GM21717 (cell line): Measurements from ENCODE around the gene LRRC49.
"Not testable (repeated sequence)": the region's sequence is repeated elsewhere in the genome, so short reads cannot be mapped to it uniquely, and the experiment has no call there.

Source experiments
- ATAC-seq: cut with Tn5 transposase; IDR thresholded peaks from one replicate; pipeline ENCODE4 v1.9.1; 2021; ENCODE audit warnings: mild to moderate bottlenecking, moderate library complexity; ENCODE audit not compliant: unreplicated experiment

The LRRC49 gene

DNA sequence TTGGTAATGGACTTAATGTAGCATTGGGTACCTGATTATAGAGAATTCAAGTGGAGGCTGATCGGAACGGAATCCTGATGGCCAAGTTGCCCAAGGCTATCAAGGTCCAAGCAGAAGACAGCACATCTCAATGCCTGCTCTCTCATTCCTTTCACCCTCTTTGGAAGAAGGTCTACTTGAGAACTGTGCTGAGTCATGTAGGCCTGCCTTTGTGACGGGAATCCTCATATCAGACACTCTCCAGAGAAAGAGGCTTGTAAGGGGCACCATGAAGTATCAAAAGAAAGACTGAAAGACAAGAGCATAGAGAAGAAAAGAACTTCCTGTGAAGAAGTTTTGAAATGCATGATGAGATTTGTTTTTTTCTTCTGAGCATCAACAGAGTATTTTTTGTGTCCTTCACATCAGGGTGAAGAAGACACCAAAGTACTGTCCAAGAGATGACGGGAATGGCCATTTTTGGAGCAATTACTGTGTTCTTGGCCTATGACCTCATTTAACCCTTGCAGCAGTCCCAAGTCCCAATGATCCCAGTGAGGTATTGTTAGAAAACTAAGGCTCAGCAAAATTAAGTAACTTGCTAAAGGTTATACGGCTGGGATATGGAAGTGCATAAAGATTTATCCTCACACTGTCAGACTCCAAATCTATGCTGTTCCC lies 25.5 kb upstream of the LRRC49 start:
- ATAC-seq: no peak

DNA sequence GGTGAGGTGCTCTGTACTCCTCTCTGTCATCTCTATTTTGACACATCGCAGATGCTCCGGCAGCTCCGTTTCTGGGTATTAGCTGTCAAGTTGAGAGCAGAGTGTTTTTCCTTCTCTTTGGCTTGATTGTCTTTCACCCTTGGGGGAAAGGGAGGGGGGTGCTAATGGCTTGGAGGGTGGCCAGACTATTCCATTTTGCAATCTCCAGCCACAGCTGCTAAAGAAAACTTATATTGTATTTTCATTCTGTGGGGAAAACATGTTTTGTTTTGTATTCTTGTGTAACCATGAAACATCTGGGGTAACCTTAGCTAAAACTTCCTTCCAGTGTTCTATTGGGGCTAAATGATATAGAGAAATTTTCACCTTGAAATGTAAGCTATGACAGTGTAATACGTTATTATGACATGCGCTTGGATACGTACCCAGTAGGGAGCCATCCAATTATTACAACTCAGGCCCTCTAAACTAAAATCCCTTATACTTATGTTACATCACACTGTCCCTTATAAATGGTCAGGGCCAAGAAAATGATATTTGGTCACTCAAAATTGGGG lies 24.6 kb upstream of the LRRC49 start:
- ATAC-seq: no peak

DNA sequence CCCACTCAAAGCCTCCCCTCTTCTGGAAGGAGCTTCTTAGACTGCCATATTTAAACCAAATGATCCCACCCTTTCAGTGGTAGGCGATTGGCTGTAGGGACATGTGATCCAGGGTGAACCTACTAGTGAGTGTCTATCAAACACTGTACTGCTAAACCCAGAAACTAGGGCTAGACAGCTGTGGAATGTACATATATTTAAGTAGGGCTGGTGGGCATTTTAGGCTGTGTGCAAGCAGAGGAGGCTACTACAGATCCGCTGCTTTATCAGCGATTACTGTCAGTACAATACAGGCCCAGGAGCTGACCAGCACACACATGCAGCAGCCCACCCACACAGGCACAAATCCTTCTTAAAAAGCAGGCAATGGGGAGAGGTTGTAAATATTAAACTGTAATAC lies 23.3 kb upstream of the LRRC49 start:
- no peak for ATAC-seq

DNA sequence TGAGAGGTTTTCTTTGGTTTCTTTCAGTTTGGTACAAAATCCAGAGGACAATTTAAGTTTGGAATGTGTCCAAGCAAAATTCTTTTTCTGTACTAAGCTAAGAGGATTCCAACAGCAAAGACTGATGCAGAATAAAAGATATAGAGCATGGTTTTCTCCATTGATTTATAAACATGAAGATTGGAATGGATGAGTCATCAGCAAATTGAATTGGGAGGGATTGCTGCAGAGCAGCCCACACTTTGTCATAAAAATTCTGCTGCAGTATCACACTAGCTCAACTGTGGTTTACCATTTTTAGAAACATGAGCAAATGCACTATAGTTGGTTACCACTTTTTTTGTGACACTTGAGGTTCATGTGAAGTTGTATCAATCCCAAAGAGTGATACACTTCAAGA lies 22.6 kb upstream of the LRRC49 start:
- ATAC-seq: no peak

DNA sequence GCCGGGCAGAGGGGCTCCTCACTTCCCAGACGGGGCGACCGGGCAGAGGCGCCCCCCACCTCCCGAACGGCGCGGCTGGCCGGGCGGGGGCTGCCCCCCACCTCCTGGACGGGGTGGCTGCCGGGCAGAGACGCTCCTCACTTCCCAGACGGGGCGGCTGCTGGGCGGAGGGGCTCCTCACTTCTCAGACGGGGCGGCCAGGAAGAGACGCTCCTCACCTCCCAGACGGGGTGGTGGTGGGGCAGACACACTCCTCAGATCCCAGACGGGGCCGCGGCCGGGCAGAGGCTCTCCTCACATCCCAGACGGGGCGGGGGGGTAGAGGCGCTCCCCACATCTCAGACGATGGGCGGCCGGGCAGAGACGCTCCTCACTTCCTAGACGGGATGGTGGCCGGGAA lies 21.1 kb upstream of the LRRC49 start:
- not testable (repeated sequence) for ATAC-seq

DNA sequence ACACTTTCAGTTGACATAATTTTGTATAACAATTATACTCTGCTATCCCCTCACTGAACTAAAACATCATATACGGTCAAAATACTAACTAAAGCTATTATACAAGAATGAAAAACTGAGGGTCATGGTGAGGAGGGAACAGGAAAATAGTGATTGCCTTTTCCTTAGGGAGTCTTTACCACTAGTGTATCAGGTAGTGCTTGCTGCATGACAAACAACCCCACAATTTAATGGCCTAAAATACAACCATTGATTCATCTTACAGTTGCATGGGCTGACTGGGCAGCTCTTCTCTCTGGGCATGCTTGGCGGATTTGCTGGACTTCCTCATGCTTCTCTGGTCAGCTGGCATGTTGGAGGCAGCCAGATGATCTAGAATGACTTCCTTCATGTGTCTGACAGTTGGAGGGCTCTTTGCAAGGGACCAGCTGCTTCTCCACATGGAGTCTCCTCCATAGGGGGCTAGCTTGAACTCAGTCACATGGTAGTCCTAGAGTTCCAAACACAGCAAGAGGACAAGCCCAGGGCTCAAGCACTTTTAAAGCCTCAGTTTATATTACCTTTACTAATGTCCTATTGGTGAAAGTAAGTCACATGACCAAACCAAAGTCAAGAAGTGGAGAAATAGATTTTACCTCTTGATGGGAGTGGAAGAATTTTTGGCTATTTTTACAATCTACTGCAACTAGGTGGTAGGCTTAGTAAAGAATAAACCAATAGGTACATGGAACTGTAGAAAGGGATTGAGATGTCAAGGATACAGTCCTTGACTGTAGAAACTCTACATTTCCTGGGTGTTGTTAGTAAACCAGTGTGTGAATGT lies 19.2 kb upstream of the LRRC49 start:
- no peak for ATAC-seq

DNA sequence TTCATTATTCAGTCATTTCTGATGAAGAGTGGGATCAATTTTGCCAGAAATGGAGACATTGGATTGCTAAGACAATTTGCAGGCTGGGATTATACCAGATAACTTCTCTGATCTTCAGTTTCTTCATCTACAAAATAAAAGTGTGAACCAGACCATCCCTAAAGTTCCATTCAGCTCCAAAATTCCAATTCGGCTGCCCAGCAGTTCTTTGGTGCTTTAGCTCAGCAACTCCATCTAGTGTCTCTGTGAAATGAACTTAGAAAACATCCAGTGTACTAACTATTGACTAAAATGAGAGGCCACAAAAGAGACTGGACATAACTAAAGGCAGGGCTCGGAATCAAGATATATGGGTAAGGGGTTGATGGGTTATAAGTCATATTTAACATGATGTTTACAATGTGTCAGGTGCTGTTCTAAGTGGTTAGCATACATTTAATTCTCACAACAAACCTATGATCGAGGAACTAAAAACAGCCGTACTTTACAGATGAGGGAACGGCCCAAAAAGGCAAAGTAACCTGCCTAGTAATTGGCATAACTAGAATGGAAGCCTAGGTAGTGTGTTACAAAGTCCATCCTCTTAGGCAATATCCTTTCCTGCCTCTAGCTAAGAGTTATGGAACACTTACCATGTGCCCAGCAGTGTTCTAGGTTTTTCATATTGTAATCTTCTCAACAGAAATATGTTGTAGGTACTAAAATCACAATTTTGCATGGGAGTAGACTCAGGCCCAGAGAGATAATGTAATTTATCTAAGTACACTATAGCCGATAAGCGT lies 17.4 kb upstream of the LRRC49 start:
- ATAC-seq: no peak

DNA sequence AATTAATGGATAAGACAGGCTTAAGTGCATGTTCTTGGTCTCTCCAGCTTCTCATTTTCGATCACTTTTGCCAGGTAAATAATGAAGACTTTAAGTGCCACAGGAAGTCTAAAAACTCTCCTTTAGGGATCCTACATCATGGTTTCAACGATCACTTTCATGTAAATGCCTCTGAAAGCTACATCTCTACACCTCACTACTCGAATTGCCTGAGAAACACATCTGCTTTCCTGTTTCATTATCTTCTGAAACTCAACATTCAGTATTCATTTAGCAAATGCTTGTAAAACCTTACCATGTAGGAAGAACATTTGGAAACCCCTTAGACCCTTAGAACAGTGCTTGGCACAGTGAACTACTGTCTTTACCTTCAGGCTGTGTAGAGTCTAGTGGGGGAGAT lies 16.6 kb upstream of the LRRC49 start:
- no peak for ATAC-seq

DNA sequence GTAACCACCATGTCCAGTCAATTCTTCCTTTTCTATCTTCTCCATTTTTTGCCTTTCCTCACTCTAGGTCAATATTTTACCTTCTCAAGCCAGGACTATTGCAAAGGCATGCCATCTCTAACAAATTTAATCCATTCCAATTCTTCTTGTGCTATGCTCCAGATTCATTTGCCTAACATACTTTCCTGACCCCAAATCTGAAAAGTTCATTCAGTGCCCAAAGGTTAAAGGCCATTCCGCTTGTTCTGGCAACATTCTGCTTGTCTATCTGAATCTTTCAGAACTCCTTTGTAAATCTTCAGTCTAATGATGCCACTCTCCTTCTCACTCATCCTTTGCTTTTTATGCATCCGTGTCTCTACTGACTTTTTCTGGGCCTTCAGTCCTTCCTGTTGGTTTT lies 15.9 kb upstream of the LRRC49 start:
- no peak for ATAC-seq

DNA sequence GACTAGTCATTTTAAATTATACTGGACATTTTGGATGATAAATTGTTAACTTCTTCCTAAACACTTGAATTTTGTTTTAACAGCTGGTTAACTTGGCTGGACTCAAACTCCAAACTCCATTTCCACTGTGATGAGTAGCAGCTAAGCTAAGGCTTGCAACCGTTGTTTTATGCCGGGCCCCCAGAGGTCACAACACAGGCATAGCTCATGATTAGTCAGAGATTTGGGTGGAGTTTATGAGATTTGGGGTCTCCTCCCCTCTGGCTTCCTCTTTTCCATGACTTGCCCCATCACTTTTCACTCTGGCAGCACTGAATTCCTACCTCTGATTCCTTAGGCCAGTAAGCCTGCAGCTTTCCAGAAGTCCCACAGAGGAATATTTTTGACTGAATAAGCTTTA lies 13.2 kb upstream of the LRRC49 start:
- ATAC-seq: no peak

DNA sequence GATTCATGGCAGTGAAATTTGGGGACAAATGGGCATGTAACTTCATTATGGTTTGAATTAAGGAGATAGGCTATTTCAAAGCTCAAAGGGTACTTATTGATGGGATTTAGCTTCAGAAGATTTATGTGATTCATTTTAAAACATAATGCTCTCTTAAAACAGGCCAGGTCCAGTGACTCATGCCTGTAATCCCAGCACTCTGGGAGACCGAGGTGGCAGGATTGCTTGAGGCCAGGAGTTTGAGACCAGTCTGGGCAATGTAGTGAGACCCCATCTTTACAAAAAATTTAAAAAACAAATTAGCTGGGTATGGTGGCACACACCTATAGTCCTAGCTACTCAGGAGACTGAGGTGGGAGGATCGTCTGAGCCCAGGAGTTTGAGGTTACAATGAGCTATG lies 11.8 kb upstream of the LRRC49 start:
- no peak for ATAC-seq

DNA sequence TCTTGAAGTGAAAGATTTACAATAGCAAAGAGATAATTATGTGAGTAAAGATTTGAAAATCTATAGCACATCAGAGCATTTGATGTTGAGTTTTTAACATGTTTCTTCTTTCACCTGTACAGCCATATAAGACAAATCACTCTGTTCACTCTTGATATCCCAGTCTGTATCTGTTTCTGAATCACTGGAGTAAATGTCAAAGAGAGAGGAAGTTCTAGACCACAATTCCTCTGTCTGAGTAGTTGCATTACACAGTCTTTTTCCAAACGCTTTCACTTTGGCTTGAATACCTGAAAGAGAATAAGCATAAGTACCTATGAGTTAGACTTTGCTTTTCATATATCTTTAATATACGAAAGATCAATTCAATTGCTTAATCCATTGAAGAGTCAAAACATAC lies 10.3 kb upstream of the LRRC49 start:
- ATAC-seq: no peak

DNA sequence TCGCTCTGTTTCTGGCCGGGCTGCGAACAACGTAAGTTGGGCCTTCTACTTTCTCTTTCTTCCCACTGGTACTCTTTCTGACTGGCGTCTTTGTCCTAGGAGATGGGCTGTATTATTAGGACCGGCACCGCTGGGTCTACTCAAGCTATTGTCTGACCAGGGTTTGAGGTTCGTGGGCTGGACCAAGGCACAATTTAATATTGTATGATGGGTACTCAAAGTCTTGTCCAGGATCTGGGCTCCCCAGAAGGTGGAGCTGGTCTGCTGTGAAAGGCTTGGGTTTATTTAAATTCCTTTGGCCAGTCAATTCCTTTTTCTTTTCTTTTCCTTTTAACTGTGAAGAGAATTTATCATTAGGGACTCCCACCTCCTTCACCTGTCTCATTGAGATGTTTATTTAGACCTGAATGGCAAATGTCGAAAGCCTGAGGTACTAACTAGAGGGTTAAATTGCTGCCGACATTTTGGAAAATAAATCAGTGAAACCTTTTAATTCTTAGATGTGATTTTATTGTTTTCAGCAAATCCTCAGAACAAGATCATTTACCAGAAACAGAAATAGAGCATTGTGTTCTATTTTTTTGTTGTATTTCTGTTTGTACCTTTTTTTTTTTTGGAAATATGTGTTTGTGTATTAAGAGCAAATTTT lies 410 bp downstream of the LRRC49 start:
- ATAC-seq: peak; percentile 25

DNA sequence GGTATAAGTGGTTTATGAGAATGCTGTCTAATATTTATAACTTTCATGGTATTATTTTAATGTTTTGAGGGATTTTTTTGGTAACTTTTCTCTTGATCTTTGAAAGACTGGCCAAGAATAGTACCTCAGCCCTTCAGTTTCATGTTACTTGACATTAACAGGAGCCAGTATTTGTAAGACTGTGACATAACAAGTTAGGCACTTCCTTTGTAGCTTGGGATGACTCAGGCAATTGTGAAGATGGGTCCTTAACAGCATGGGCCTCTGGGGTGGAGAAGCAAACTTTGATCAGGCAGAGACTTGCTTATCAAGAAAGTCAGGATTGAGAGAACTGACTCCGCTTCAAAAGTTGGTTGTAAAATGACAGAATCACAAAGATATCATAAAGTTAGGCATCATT lies 9.5 kb downstream of the LRRC49 start:
- no peak for ATAC-seq

DNA sequence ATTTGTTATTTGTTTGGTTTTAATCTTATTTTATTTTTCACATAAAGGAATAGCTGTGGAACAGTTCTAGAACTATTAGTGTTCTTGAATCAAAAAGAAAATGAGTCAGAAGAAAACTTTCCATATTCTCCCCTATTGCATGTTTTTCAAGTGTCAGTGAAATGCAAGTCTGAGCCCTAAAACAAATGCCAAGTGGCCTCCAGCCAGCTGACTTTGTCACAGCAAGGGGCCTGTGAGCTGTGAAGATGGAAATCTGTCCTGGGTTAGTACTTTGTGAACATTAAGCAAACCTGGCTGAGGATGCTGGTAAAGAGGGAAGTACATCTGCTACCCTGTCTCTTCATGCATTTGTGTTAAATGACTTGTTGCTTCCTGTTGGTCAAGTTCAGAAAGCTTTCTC lies 14.2 kb downstream of the LRRC49 start:
- no peak for ATAC-seq

DNA sequence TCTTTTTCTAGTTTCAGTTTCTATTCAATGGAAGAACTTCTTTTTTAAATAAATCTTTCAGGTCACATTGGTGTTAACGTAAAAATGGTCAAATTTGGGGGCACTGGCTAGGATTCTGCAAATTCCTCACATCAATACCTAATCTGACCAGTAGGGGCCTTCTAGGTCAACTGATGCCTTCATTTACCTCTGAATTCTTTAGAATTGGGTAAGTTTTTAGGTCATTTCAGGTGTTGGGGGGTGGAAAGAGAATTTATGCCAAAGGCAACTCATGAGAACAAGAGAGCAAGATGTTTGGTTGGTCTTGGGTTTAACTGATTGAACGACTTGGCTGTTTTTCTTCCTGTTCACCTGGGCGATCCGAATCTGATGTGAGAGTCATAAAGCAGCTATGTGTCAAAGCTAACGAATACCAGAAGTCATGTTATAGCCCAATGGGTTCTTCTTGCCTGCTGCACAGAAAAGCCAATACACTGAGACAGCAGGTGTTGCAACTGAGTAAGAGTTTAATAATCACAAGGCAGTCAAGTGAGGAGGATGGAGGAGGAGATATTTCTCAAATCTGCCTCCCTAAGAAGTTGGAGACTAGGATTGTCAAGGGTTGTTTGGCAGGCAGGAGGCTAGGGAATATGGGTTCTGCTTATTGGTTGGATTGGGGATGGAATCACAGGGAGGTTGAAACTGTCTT lies 15.3 kb downstream of the LRRC49 start:
- ATAC-seq: no peak

DNA sequence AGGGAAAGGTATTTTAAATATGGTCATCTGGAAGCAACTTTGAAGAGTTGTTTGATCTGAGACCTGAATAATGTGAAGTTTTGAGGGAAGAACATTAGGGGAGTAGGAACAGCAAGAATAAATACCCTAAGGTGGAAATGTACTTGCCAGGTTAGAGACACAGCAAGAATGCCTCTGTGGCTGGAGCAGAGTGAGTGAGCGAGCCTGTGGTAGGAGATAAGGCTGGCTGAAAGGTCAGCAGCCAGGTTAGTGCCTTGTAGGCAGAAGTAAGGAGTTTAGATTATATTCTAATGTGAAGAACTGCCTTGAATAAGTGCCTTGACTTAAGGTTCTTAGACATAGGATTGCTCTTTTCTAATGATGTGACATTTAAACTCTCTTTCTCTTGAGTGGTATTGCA lies 18.3 kb downstream of the LRRC49 start:
- ATAC-seq: no peak

DNA sequence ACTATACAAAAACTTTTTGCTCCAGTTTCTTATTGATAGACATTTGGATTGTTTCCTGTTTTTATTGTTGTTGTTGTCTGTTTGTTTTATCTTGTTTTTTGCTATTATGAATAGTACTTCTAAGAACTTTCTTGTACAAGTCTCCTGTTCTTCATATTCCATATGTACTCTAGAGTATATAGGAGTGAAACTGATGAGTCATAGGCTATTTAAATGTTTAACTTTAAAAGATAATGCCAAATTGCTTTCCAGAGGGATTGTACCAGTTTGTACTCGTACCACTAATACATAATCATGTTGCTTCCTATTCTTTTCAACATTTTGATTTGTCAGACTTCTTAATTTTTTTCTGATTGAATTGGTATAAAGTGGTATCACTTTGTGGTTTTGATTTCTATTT lies 19.6 kb downstream of the LRRC49 start:
- no peak for ATAC-seq

DNA sequence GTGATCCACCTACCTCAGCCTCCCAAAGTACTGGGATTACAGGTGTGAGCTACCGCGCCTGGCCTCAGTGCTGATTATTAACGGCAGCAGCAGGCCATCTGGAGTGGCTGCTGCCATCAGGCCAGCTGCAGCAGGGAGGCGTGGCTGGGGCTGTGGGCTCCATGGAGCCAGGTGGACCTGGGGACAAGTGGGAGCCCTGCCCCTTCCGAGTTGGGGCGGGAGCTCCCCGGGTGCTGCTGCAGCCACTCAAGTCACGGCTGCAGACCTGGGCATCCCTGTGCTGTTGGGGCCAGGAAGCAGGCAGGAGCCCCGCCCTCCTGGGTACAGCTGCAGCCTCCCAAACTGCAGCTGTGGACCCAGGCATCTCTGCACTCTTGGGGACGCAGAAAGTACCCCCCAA lies 23.9 kb downstream of the LRRC49 start:
- ATAC-seq: no peak

DNA sequence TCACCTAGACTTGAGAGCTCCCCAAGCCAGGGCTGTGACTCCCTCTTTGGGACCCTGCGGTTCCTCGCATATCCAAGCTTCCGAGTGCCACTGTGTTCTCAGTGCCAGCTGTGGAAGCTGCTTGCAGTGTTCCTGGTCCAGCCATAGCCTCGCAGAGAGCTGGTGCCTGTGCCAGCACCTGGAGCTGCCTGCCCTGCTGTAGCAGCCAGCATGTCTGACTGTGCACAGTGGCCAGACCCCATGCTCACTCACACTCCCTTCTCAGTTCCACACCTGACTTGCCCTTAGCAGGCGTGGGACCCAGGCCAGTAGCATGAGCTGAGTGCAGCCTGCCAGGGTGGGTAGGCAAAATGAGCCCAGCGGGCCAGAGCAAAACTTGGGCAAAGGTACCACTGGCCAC lies 25.3 kb downstream of the LRRC49 start:
- no peak for ATAC-seq
